ENCODE results near the gene NHLRC3. TPM values are rescaled to one million over a fixed set of nuclear protein-coding genes. Genes with fewer than 3 reads are reported as not detected.

Gene NHLRC3
- total and polyA plus RNA-seq, 2 of the 8 experiments (the other 6 are each of a cell fraction or from before 2014, with no cell fraction given) = 13.1 to 16.9 TPM

DNA sequence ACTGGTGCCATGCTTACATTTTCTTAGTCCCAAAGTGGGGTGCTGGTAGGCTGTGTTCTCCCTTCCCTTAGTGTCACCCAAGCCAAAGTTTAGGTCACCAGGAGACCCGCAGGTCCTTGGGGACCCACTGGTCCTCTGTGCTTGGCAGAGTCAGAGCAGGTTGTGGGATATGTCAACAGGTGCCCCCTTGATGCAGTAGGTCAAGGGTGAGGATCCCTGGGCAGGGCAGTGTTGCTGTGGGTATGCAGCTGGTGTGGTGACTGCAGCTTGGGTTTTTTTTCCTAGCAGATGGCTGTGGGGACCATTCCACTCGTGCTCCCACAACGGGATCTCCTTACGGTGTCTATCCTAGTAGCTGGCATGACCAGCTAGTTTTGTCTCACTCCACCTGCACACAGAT, 23.7 kb downstream of the NHLRC3 start:
- no peak overlapping the region for H4K91ac ChIP-seq (replicated peaks; ENCODE audit: insufficient read length, low read length)
- H2BK12ac ChIP-seq (ENCODE audit: low read depth, low read length) = no peak overlapping the region; the same call in 1 of the 2 replicates
- WGBS, 2 experiments (ENCODE audit: extremely low coverage in 1 of 2, insufficient coverage in 1 of 2, insufficient read length in 1 of 2, insufficient replicate concordance in 2 of 2, low coverage in 1 of 2, low lambda C conversion rate in 2 of 2, missing lambda C conversion rate in 1 of 2) = 88% methylated on average over 4 of the region's 4 CpGs; no CpG with 5 or more reads in 1 of the 2 experiments
- FAIRE-seq = no peak
- no peak overlapping the region for H3K4me2 ChIP-seq (ENCODE audit: insufficient read depth in 1 of 2, low read depth in 2 of 2, low read length in 2 of 2)
- 0 out of 2 replicates have a peak overlapping the region, but pooled peaks have one; percentile 3 for H2BK15ac ChIP-seq (ENCODE audit: low read length)
- ChIA-PET CTCF (ENCODE audit: partially characterized antibody) (no interaction called here), POLR2A (ENCODE audit: partially characterized antibody) (no interaction called here)
- no peak overlapping the region for H2AK5ac ChIP-seq (ENCODE audit: low read depth, low read length)
- H2BK5ac ChIP-seq (ENCODE audit: low read depth, low read length) = no peak overlapping the region; the same call in 1 of the 2 replicates
- H3K14ac ChIP-seq (ENCODE audit: insufficient read length) = no peak overlapping the region
- H3K56ac ChIP-seq (replicated peaks; ENCODE audit: insufficient read length, low read depth, low read length) = no peak overlapping the region
- no peak overlapping the region for H4K5ac ChIP-seq (ENCODE audit: insufficient read length, low read depth, low read length)
- H2AFZ ChIP-seq (ENCODE audit: low read length) = no peak overlapping the region
- H3K36me3 ChIP-seq (ENCODE audit: control insufficient read depth in 2 of 4, insufficient read depth in 4 of 4, low read length in 3 of 4) = no peaks in the 10 kb centered on the region
- H3K9ac ChIP-seq (replicated peaks in 1 of 4; ENCODE audit: extremely low read depth in 1 of 4, low read depth in 3 of 4, low read length in 3 of 4) = no peak overlapping the region
- no peak overlapping the region for H3K18ac ChIP-seq (ENCODE audit: extremely low read depth, low read length)
- H3K23me2 ChIP-seq (ENCODE audit: low read depth, low read length) = no peaks in the 10 kb centered on the region
- H2BK20ac ChIP-seq (ENCODE audit: low read length) = no peak overlapping the region
- no peak overlapping the region for H3K4me3 ChIP-seq (ENCODE audit: extremely low read depth in 1 of 4, insufficient read depth in 2 of 4, low read depth in 3 of 4, low read length in 4 of 4)
- H3K4ac ChIP-seq (replicated peaks; ENCODE audit: insufficient read length, low read depth, low read length) = no peak overlapping the region
- H3K4me1 ChIP-seq (replicated peaks in 1 of 4; ENCODE audit: control insufficient read depth in 3 of 4, insufficient read depth in 4 of 4, low read length in 3 of 4) = no peaks in the 10 kb centered on the region
- H2BK120ac ChIP-seq (replicated peaks; ENCODE audit: low read depth, low read length) = no peak overlapping the region
- no peaks in the 10 kb centered on the region for H3K9me3 ChIP-seq (ENCODE audit: insufficient read depth in 2 of 2, low read depth in 1 of 2, low read length in 1 of 2)
- DNase-seq (ENCODE audit: low read depth in 1 of 2, low spot score in 2 of 2) = no peak
- H3K79me1 ChIP-seq (ENCODE audit: low read depth, low read length) = no peaks in the 10 kb centered on the region
- no peak overlapping the region for H3K27ac ChIP-seq (ENCODE audit: low read depth, low read length)
- no peak overlapping the region for H4K8ac ChIP-seq (ENCODE audit: extremely low read depth, insufficient read depth, low read length)
- no peaks in the 10 kb centered on the region for H3K27me3 ChIP-seq (replicated peaks in 1 of 4; ENCODE audit: control insufficient read depth in 3 of 4, extremely low read depth in 1 of 4, insufficient read depth in 3 of 4, low read length in 3 of 4)
- no peaks in the 10 kb centered on the region for H3K79me2 ChIP-seq (ENCODE audit: control insufficient read depth in 1 of 2, insufficient read depth in 2 of 2, low read length in 2 of 2)
- peaks cover 0 to 2% of the 10 kb centered on the region in 2 experiments for H4K20me1 ChIP-seq (replicated peaks in 1 of 2; ENCODE audit: control insufficient read depth in 1 of 2, insufficient read depth in 2 of 2, low read length in 2 of 2)
- no peak overlapping the region for H3K23ac ChIP-seq (ENCODE audit: insufficient read length)
- no peak for TF ChIP-seq ZNF274 (IDR thresholded peaks at IDR 0.05; ENCODE audit: borderline replicate concordance, extremely low read depth, low read length)
- TF ChIP-seq CTBP2 (IDR thresholded peaks at IDR 0.05; ENCODE audit: borderline replicate concordance, insufficient read depth, insufficient read length, low read length) = no peak
- no peak for TF ChIP-seq ASH2L (IDR thresholded peaks at IDR 0.05; ENCODE audit: low read length)
- no peak for TF ChIP-seq SAP30 (IDR thresholded peaks at IDR 0.05; ENCODE audit: insufficient read depth, insufficient replicate concordance, low read length)
